ENCODE measurements around the gene OLIG1.

OLIG1 gene

GRCh38 chr21:33027401-33028286 lies 42.3 kb upstream of the OLIG1 start:
- H3K9me3 Mint-ChIP-seq = no peaks in the 10 kb centered on the region
- H3K27me3 Mint-ChIP-seq (ENCODE audit: low read depth) = peaks cover 79% of the 10 kb centered on the region
- H3K27ac Mint-ChIP-seq = peak overlapping the region; percentile 76
- H3K4me1 Mint-ChIP-seq (ENCODE audit: low read depth) = peaks cover 8% of the 10 kb centered on the region
- peaks cover 6% of the 10 kb centered on the region for H3K36me3 Mint-ChIP-seq (ENCODE audit: low read depth)
- no peak overlapping the region for H3K4me3 Mint-ChIP-seq

GRCh38 chr21:33028287-33028670 lies 41.7 kb upstream of the OLIG1 start:
- Mint-ChIP-seq H3K36me3 (ENCODE audit: low read depth) (peaks cover 5% of the 10 kb centered on the region), H3K27me3 (ENCODE audit: low read depth) (peaks cover 77% of the 10 kb centered on the region), H3K9me3 (no peaks in the 10 kb centered on the region), H3K4me1 (ENCODE audit: low read depth) (peaks cover 7% of the 10 kb centered on the region), H3K27ac (peak overlapping the region; percentile 76), H3K4me3 (no peak overlapping the region)

- Mint-ChIP-seq H3K9me3 (no peaks in the 10 kb centered on the region), H3K27me3 (ENCODE audit: low read depth) (peaks cover 71% of the 10 kb centered on the region), H3K4me1 (ENCODE audit: low read depth) (peaks cover 6% of the 10 kb centered on the region), H3K27ac (peak overlapping the region; percentile 45), H3K4me3 (no peak overlapping the region), H3K36me3 (ENCODE audit: low read depth) (peaks cover 5% of the 10 kb centered on the region)
These were observed 41.1 kb upstream of the OLIG1 start for GRCh38 chr21:33028773-33029384.

GRCh38 chr21:33029385-33029921 lies 40.5 kb upstream of the OLIG1 start:
- Mint-ChIP-seq H3K9me3 (no peaks in the 10 kb centered on the region), H3K27me3 (ENCODE audit: low read depth) (peaks cover 69% of the 10 kb centered on the region), H3K4me3 (no peak overlapping the region), H3K36me3 (ENCODE audit: low read depth) (peaks cover 2% of the 10 kb centered on the region), H3K27ac (no peak overlapping the region), H3K4me1 (ENCODE audit: low read depth) (peaks cover 4% of the 10 kb centered on the region)

- Mint-ChIP-seq H3K9me3 (no peaks in the 10 kb centered on the region), H3K36me3 (ENCODE audit: low read depth) (peaks cover 2% of the 10 kb centered on the region), H3K4me3 (no peak overlapping the region), H3K27ac (no peak overlapping the region), H3K4me1 (ENCODE audit: low read depth) (peaks cover 4% of the 10 kb centered on the region), H3K27me3 (ENCODE audit: low read depth) (peaks cover 67% of the 10 kb centered on the region)
These were observed 39.9 kb upstream of the OLIG1 start for GRCh38 chr21:33029975-33030461.

GRCh38 chr21:33030633-33031032 lies 39.3 kb upstream of the OLIG1 start:
- H3K27me3 Mint-ChIP-seq (ENCODE audit: low read depth) = peaks cover 64% of the 10 kb centered on the region
- H3K27ac Mint-ChIP-seq = no peak overlapping the region
- H3K4me3 Mint-ChIP-seq = no peak overlapping the region
- H3K36me3 Mint-ChIP-seq (ENCODE audit: low read depth) = peaks cover 2% of the 10 kb centered on the region
- no peaks in the 10 kb centered on the region for H3K9me3 Mint-ChIP-seq
- peaks cover 4% of the 10 kb centered on the region for H3K4me1 Mint-ChIP-seq (ENCODE audit: low read depth)

GRCh38 chr21:33031152-33031911 lies 38.6 kb upstream of the OLIG1 start:
- Mint-ChIP-seq H3K4me1 (ENCODE audit: low read depth) (peaks cover 5% of the 10 kb centered on the region), H3K27ac (no peak overlapping the region), H3K27me3 (ENCODE audit: low read depth) (peaks cover 57% of the 10 kb centered on the region), H3K36me3 (ENCODE audit: low read depth) (peaks cover 1% of the 10 kb centered on the region), H3K4me3 (no peak overlapping the region), H3K9me3 (no peaks in the 10 kb centered on the region)

- no peak overlapping the region for H3K4me3 Mint-ChIP-seq
- H3K9me3 Mint-ChIP-seq = no peaks in the 10 kb centered on the region
- no peak overlapping the region for H3K27ac Mint-ChIP-seq
- peaks cover 11% of the 10 kb centered on the region for H3K4me1 Mint-ChIP-seq (ENCODE audit: low read depth)
- peaks cover 53% of the 10 kb centered on the region for H3K27me3 Mint-ChIP-seq (ENCODE audit: low read depth)
- peaks cover 1% of the 10 kb centered on the region for H3K36me3 Mint-ChIP-seq (ENCODE audit: low read depth)
These were observed 37.4 kb upstream of the OLIG1 start for GRCh38 chr21:33032434-33033047.

- H3K27me3 Mint-ChIP-seq (ENCODE audit: low read depth) = peaks cover 49% of the 10 kb centered on the region
- no peak overlapping the region for H3K4me3 Mint-ChIP-seq
- peaks cover 11% of the 10 kb centered on the region for H3K4me1 Mint-ChIP-seq (ENCODE audit: low read depth)
- H3K27ac Mint-ChIP-seq = no peak overlapping the region
- H3K9me3 Mint-ChIP-seq = no peaks in the 10 kb centered on the region
- peaks cover 1% of the 10 kb centered on the region for H3K36me3 Mint-ChIP-seq (ENCODE audit: low read depth)
These were observed 36.6 kb upstream of the OLIG1 start for GRCh38 chr21:33033094-33033951.

GRCh38 chr21:33033961-33034413 lies 36.0 kb upstream of the OLIG1 start:
- Mint-ChIP-seq H3K27ac (no peak overlapping the region), H3K9me3 (no peaks in the 10 kb centered on the region), H3K36me3 (ENCODE audit: low read depth) (peaks cover 1% of the 10 kb centered on the region), H3K27me3 (ENCODE audit: low read depth) (peaks cover 47% of the 10 kb centered on the region), H3K4me1 (ENCODE audit: low read depth) (peaks cover 11% of the 10 kb centered on the region), H3K4me3 (no peak overlapping the region)

- Mint-ChIP-seq H3K4me3 (no peak overlapping the region), H3K36me3 (ENCODE audit: low read depth) (no peaks in the 10 kb centered on the region), H3K27me3 (ENCODE audit: low read depth) (peaks cover 37% of the 10 kb centered on the region), H3K4me1 (ENCODE audit: low read depth) (peaks cover 10% of the 10 kb centered on the region), H3K27ac (no peak overlapping the region), H3K9me3 (no peaks in the 10 kb centered on the region)
These were observed 34.8 kb upstream of the OLIG1 start for GRCh38 chr21:33035147-33035546.

- peaks cover 39% of the 10 kb centered on the region for H3K27me3 Mint-ChIP-seq (ENCODE audit: low read depth)
- H3K36me3 Mint-ChIP-seq (ENCODE audit: low read depth) = no peaks in the 10 kb centered on the region
- no peak overlapping the region for H3K4me3 Mint-ChIP-seq
- H3K9me3 Mint-ChIP-seq = no peaks in the 10 kb centered on the region
- H3K4me1 Mint-ChIP-seq (ENCODE audit: low read depth) = peaks cover 10% of the 10 kb centered on the region
- no peak overlapping the region for H3K27ac Mint-ChIP-seq
These were observed 33.3 kb upstream of the OLIG1 start for GRCh38 chr21:33036430-33037162.

GRCh38 chr21:33037501-33037900 lies 32.4 kb upstream of the OLIG1 start:
- peaks cover 35% of the 10 kb centered on the region for H3K27me3 Mint-ChIP-seq (ENCODE audit: low read depth)
- H3K27ac Mint-ChIP-seq = no peak overlapping the region
- no peak overlapping the region for H3K4me3 Mint-ChIP-seq
- H3K36me3 Mint-ChIP-seq (ENCODE audit: low read depth) = no peaks in the 10 kb centered on the region
- no peaks in the 10 kb centered on the region for H3K9me3 Mint-ChIP-seq
- peaks cover 10% of the 10 kb centered on the region for H3K4me1 Mint-ChIP-seq (ENCODE audit: low read depth)

All from T-helper 1 cell treated with Interleukin-12 subunit alpha and Interleukin-12 subunit beta and Interleukin-4 antibody, amounts not matched to agents 30 μg/mL and 1 μg/mL, for 36 hours (primary cell).